ENCODE measurements around the gene ITGB3BP.

Gene ITGB3BP

DNA sequence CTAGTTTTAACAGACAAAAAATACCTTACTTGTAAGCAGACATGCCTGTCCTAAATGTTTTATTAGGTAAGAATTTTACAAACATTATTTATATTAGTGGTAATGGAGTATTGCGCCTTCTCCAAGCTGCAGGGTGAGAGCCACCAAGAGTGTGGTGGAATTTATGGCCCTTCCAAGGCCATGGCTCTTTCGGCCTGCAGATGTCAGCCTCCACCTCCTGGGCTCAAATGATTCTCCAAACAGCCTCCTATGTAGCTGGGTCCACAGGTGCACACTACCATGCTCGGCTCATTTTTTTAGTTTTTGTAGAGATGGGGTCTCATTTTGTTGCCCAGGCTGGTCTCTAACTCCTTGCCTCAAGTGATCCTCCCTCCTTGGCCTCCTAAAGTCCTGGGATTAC is 56.3 kb downstream of the ITGB3BP start:
- Histone ChIP-seq H3K36me3 (ENCODE audit: control insufficient read depth in 2 of 2, insufficient read depth in 1 of 2, low read length in 2 of 2) (peaks cover 0 to 2% of the 10 kb centered on the region in 2 experiments; a peak in 2 of 3 replicates), H3K4me1 (ENCODE audit: control insufficient read depth, insufficient read depth, low read length) (no peaks in the 10 kb centered on the region), H3K4me3 (ENCODE audit: low read depth, low read length) (no peak overlapping the region), H3K27ac (ENCODE audit: extremely low read depth, low read depth, low read length) (no peak overlapping the region), H3K9me3 (ENCODE audit: control insufficient read depth, insufficient read depth, low read depth, low read length) (no peaks in the 10 kb centered on the region; the same call in 1 of the 2 replicates)
- TF ChIP-seq ZNF366 (tag by site-specific recombination; conservative IDR thresholded peaks at IDR 0.05) (no peak), ZNF311 (tag by site-specific recombination; IDR thresholded peaks at IDR 0.05; ENCODE audit: borderline replicate concordance) (no peak), ZNF544 (tag by site-specific recombination; IDR thresholded peaks at IDR 0.05) (no peak), ZNF629 (tag by site-specific recombination; IDR thresholded peaks at IDR 0.05) (no peak), ZFHX2 (tag by site-specific recombination; conservative IDR thresholded peaks at IDR 0.05) (no peak), ZNF223 (tag by site-specific recombination; IDR thresholded peaks at IDR 0.05) (no peak), ZNF138 (tag by site-specific recombination; IDR thresholded peaks at IDR 0.05; ENCODE audit: borderline replicate concordance) (no peak), HOXA7 (CRISPR knock-in tag; IDR thresholded peaks at IDR 0.05; ENCODE audit: borderline replicate concordance) (no peak), ZFP69B (tag by site-specific recombination; IDR thresholded peaks at IDR 0.05) (no peak), ZFP3 (tag by site-specific recombination; IDR thresholded peaks at IDR 0.05; ENCODE audit: low read depth) (no peak), ZNF621 (tag by site-specific recombination; IDR thresholded peaks at IDR 0.05) (no peak), ZNF426 (tag by site-specific recombination; IDR thresholded peaks at IDR 0.05) (no peak), ZNF350 (tag by site-specific recombination; IDR thresholded peaks at IDR 0.05) (no peak), ZNF529 (tag by site-specific recombination; IDR thresholded peaks at IDR 0.05; ENCODE audit: insufficient replicate concordance) (no peak)
- TF ChIP-seq, protein P1, sequence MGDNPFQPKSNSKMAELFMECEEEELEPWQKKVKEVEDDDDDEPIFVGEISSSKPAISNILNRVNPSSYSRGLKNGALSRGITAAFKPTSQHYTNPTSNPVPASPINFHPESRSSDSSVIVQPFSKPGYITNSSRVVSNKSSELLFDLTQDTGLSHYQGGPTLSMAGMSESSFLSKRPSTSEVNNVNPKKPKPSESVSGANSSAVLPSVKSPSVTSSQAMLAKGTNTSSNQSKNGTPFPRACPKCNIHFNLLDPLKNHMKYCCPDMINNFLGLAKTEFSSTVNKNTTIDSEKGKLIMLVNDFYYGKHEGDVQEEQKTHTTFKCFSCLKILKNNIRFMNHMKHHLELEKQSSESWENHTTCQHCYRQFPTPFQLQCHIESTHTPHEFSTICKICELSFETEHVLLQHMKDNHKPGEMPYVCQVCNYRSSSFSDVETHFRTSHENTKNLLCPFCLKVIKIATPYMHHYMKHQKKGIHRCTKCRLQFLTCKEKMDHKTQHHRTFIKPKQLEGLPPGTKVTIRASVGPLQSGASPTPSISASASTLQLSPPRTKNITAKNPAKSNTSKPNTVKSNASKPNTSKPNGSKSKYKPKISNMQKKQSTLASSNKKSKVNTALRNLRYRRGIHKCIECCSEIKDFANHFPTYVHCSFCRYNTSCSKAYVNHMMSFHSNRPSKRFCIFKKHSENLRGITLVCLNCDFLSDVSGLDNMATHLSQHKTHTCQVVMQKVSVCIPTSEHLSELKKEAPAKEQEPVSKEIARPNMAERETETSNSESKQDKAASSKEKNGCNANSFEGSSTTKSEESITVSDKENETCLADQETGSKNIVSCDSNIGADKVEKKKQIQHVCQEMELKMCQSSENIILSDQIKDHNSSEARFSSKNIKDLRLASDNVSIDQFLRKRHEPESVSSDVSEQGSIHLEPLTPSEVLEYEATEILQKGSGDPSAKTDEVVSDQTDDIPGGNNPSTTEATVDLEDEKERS (tag by site-specific recombination; IDR thresholded peaks at IDR 0.05): no peak
- TF ChIP-seq, protein P2, sequence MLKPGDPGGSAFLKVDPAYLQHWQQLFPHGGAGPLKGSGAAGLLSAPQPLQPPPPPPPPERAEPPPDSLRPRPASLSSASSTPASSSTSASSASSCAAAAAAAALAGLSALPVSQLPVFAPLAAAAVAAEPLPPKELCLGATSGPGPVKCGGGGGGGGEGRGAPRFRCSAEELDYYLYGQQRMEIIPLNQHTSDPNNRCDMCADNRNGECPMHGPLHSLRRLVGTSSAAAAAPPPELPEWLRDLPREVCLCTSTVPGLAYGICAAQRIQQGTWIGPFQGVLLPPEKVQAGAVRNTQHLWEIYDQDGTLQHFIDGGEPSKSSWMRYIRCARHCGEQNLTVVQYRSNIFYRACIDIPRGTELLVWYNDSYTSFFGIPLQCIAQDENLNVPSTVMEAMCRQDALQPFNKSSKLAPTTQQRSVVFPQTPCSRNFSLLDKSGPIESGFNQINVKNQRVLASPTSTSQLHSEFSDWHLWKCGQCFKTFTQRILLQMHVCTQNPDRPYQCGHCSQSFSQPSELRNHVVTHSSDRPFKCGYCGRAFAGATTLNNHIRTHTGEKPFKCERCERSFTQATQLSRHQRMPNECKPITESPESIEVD (tag by site-specific recombination; IDR thresholded peaks at IDR 0.05): no peak
- TF ChIP-seq, protein P3, sequence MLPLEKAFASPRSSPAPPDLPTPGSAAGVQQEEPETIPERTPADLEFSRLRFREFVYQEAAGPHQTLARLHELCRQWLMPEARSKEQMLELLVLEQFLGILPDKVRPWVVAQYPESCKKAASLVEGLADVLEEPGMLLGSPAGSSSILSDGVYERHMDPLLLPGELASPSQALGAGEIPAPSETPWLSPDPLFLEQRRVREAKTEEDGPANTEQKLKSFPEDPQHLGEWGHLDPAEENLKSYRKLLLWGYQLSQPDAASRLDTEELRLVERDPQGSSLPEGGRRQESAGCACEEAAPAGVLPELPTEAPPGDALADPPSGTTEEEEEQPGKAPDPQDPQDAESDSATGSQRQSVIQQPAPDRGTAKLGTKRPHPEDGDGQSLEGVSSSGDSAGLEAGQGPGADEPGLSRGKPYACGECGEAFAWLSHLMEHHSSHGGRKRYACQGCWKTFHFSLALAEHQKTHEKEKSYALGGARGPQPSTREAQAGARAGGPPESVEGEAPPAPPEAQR (tag by site-specific recombination; IDR thresholded peaks at IDR 0.05): no peak
- CTCF ChIA-PET: interaction anchor here (0.7 to 2.0 kb wide), 4 partner anchors 64 to 778 kb away, joined by 4 to 11 read pairs (median 4); no protein-coding TSS in a partner anchor
- POLR2A ChIA-PET: no interaction called here

DNA sequence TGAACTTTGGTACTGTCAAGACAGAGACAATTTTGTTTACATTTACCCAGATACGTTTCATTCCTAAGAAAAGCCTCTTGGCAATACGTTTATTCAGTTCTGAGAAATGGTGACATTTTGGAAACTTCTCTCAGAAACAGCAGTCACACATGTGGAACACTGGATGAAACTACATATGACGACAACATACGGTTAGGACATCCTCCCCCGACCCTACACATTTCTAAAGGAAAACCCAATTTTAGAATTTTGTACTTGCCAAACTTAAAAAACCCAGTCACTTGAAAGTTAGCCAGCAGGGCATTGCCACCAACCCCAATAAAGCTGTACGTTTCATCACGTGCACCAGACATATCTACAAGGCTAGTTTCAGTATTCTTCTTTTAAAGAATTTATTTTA is 56.8 kb downstream of the ITGB3BP start:
- Histone ChIP-seq H3K9me3 (ENCODE audit: control insufficient read depth, insufficient read depth, low read depth, low read length) (peaks cover 3% of the 10 kb centered on the region), H3K4me1 (ENCODE audit: control insufficient read depth, insufficient read depth, low read length) (no peaks in the 10 kb centered on the region), H3K36me3 (ENCODE audit: control insufficient read depth in 2 of 2, insufficient read depth in 1 of 2, low read length in 2 of 2) (peaks cover 3 to 6% of the 10 kb centered on the region in 2 experiments; a peak in 2 of 3 replicates), H3K27ac (ENCODE audit: extremely low read depth, low read depth, low read length) (no peak overlapping the region), H3K4me3 (ENCODE audit: low read depth, low read length) (no peak overlapping the region)
- TF ChIP-seq, protein P4, sequence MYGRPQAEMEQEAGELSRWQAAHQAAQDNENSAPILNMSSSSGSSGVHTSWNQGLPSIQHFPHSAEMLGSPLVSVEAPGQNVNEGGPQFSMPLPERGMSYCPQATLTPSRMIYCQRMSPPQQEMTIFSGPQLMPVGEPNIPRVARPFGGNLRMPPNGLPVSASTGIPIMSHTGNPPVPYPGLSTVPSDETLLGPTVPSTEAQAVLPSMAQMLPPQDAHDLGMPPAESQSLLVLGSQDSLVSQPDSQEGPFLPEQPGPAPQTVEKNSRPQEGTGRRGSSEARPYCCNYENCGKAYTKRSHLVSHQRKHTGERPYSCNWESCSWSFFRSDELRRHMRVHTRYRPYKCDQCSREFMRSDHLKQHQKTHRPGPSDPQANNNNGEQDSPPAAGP (tag by site-specific recombination; IDR thresholded peaks at IDR 0.05): no peak
- TF ChIP-seq ZFP69B (tag by site-specific recombination; IDR thresholded peaks at IDR 0.05) (no peak), ZNF843 (tag by site-specific recombination; IDR thresholded peaks at IDR 0.05) (no peak)
- ChIA-PET POLR2A (no interaction called here), CTCF (interaction anchor here (0.7 to 2.0 kb wide), 3 partner anchors 65 to 779 kb away, joined by 4 to 11 read pairs (median 4); no protein-coding TSS in a partner anchor)

Measured in HEK293 (cell line).